ENCODE results near the gene CIT.

DNA sequence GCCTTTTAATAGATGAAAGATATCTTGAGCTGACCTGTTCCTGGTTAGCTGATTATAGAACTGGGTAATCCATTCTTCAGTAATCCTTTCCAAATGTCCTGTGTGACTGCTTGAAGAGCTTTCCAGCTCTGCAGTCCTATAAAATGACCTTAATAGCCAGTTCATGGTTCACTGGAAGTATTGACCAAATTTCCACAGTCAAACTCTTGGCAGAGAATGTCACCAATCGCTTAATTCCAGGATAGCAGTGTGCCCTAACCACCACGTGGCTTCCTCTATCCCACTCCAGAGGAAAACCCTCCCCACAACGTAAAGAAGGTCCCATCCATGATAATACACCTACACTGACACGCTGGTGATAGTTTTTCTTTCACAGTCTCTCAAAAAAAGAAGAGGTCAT, 191.7 kb downstream of the CIT start:
- no peak for TF ChIP-seq GATA3 (IDR thresholded peaks at IDR 0.05; ENCODE audit: low read depth, low read length)
- no peak for TF ChIP-seq GATA2 (IDR thresholded peaks at IDR 0.05; ENCODE audit: low read depth, low read length)

Measured in SH-SY5Y (cell line).